Esophagus squamous epithelium (tissue), 4 donors: ENCODE data around the gene DDX11.

Experiments used
- POLR2A ChIP-seq, 4 donors: fragments of 450-650 bp; IDR thresholded peaks; one replicate each; pipeline ENCODE4 v1.6.1; 2017; ENCODE audit warnings: antibody characterized with exemption in 4 of 4, mild to moderate bottlenecking in 4 of 4, moderate library complexity in 3 of 4
- TF ChIP-seq, protein P1 (sequence below), 6 experiments: fragments of 450-650 bp in 4 of 6; fragments of 200-600 bp in 2 of 6; sonication (generic) in 2 of 6; IDR thresholded peaks; one replicate each; pipeline ENCODE4 v1.5.1; 2016 to 2019; ENCODE audit warnings: antibody characterized with exemption in 6 of 6, mild to moderate bottlenecking in 4 of 6, moderate library complexity in 4 of 6

- TF ChIP-seq, protein P1, sequence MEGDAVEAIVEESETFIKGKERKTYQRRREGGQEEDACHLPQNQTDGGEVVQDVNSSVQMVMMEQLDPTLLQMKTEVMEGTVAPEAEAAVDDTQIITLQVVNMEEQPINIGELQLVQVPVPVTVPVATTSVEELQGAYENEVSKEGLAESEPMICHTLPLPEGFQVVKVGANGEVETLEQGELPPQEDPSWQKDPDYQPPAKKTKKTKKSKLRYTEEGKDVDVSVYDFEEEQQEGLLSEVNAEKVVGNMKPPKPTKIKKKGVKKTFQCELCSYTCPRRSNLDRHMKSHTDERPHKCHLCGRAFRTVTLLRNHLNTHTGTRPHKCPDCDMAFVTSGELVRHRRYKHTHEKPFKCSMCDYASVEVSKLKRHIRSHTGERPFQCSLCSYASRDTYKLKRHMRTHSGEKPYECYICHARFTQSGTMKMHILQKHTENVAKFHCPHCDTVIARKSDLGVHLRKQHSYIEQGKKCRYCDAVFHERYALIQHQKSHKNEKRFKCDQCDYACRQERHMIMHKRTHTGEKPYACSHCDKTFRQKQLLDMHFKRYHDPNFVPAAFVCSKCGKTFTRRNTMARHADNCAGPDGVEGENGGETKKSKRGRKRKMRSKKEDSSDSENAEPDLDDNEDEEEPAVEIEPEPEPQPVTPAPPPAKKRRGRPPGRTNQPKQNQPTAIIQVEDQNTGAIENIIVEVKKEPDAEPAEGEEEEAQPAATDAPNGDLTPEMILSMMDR (IDR thresholded peaks at IDR 0.05), result no peak
- no peak for TF ChIP-seq POLR2A (IDR thresholded peaks at IDR 0.05)
Observed at GRCh38 chr12:31041033-31041564, 32.6 kb upstream of the DDX11 start.
